Left lobe of liver (tissue), 2 donors: ENCODE data around the gene TPO. TPM values are rescaled to one million over a fixed set of nuclear protein-coding genes. Genes with fewer than 3 reads are reported as not detected.
"Not testable (repeated sequence)": the region's sequence is repeated elsewhere in the genome, so short reads cannot be mapped to it uniquely, and the experiment has no call there.

Experiments used
- ATAC-seq: fragments of 200-7000 bp; cut with Tn5 transposase; one replicate; pipeline ENCODE4 v1.9.1; 2020; ENCODE audit warnings: mild to moderate bottlenecking, moderate library complexity
- DNase-seq: peaks from one replicate; pipeline ENCODE4 v3.0.0-alpha.2; 2020; ENCODE audit warnings: low spot score
- total RNA-seq: library from RNA; stranded (reverse); gene quantifications from one replicate; pipeline ENCODE4 v1.2.1, GENCODE V29; 2021
- donor health status: DM: no; HTN: no; CAD: no; lungs with moderate emphysema.
- donor health status: DM: no; HTN: yes; CAD: no.

Gene TPO
- total RNA-seq, 1 donor from 2014 or later = not detected

- DNase-seq = no peak
Observed at GRCh38 chr2:1403565-1403964, 9.7 kb upstream of the TPO start.

GRCh38 chr2:1405124-1405523 is 8.1 kb upstream of the TPO start:
- ATAC-seq (no peak), DNase-seq (no peak)

More at GRCh38 chr2:1403565-1403964, 9.7 kb upstream of the TPO start:
- no peak for ATAC-seq

GRCh38 chr2:1405967-1406366 is 7.3 kb upstream of the TPO start:
- DNase-seq = no peak
- ATAC-seq = no peak

- DNase-seq (no peak), ATAC-seq (no peak)
Observed at GRCh38 chr2:1406434-1406833, 6.8 kb upstream of the TPO start.

GRCh38 chr2:1407950-1408675 is 5.2 kb upstream of the TPO start:
- no peak for DNase-seq
- no peak for ATAC-seq

- ATAC-seq = no peak
- DNase-seq = no peak
Observed at GRCh38 chr2:1414121-1414520, 858 bp downstream of the TPO start.

GRCh38 chr2:1414901-1415300 is 1.6 kb downstream of the TPO start:
- not testable (repeated sequence) for DNase-seq, ATAC-seq

- no peak for ATAC-seq
Observed at GRCh38 chr2:1415501-1415900, 2.2 kb downstream of the TPO start.

GRCh38 chr2:1418566-1418965 is 5.3 kb downstream of the TPO start:
- ATAC-seq (no peak), DNase-seq (no peak)

More at GRCh38 chr2:1415501-1415900, 2.2 kb downstream of the TPO start:
- no peak for DNase-seq

GRCh38 chr2:1420746-1421480 is 7.7 kb downstream of the TPO start:
- ATAC-seq (no peak), DNase-seq (no peak)

GRCh38 chr2:1421731-1422130 is 8.5 kb downstream of the TPO start:
- no peak for ATAC-seq
- no peak for DNase-seq

GRCh38 chr2:1422131-1422530 is 8.9 kb downstream of the TPO start:
- ATAC-seq (no peak), DNase-seq (no peak)

GRCh38 chr2:1422716-1423285 is 9.5 kb downstream of the TPO start:
- DNase-seq (no peak), ATAC-seq (no peak)

- ATAC-seq = no peak
- no peak for DNase-seq
Observed at GRCh38 chr2:1427086-1427485, 13.8 kb downstream of the TPO start.

- no peak for DNase-seq
- ATAC-seq = no peak
Observed at GRCh38 chr2:1429895-1430294, 16.6 kb downstream of the TPO start.

- ATAC-seq (no peak), DNase-seq (no peak)
Observed at GRCh38 chr2:1430491-1430890, 17.2 kb downstream of the TPO start.

- DNase-seq = no peak
- ATAC-seq = no peak
Observed at GRCh38 chr2:1431886-1432400, 18.7 kb downstream of the TPO start.

- ATAC-seq (no peak), DNase-seq (no peak)
Observed at GRCh38 chr2:1432726-1433125, 19.5 kb downstream of the TPO start.

- DNase-seq (no peak), ATAC-seq (no peak)
Observed at GRCh38 chr2:1436369-1436768, 23.1 kb downstream of the TPO start.

- DNase-seq (no peak), ATAC-seq (no peak)
Observed at GRCh38 chr2:1437101-1437500, 23.8 kb downstream of the TPO start.

- DNase-seq = no peak
- ATAC-seq = no peak
Observed at GRCh38 chr2:1437537-1437936, 24.3 kb downstream of the TPO start.

- DNase-seq = no peak
- ATAC-seq = no peak
Observed at GRCh38 chr2:1438972-1439371, 25.7 kb downstream of the TPO start.
